HK-2 (cell line): ENCODE measurements around the gene ANKRD53.
"Not testable (repeated sequence)": the region's sequence is repeated elsewhere in the genome, so short reads cannot be mapped to it uniquely, and the experiment has no call there.

Source experiments
- DNase-seq: peaks from one replicate; pipeline ENCODE4 v3.0.0-alpha.2; 2018; ENCODE audit not compliant: unreplicated experiment

Gene ANKRD53

GRCh38 chr2:70991742-70992141 lies 13.3 kb downstream of the ANKRD53 start:
- no peak for DNase-seq

GRCh38 chr2:70992945-70993853 lies 14.8 kb downstream of the ANKRD53 start:
- no peak for DNase-seq

- peak; percentile 26 for DNase-seq
Measured at GRCh38 chr2:70994009-70994698, 15.7 kb downstream of the ANKRD53 start.

GRCh38 chr2:70994699-70995425 lies 16.4 kb downstream of the ANKRD53 start, which contains the start of gene TEX261:
TSS of gene TEX261 (minus strand) at chr2:70994873. CDS start at chr2:70994757, 116 bp downstream.
- DNase-seq = peak; percentile 90

- DNase-seq = peak; percentile 34
Measured at GRCh38 chr2:70995426-70995729, 16.9 kb downstream of the ANKRD53 start.

GRCh38 chr2:70998885-70999284 lies 20.5 kb downstream of the ANKRD53 start:
- DNase-seq = not testable (repeated sequence)

- DNase-seq = no peak
Measured at GRCh38 chr2:70999362-70999761, 20.9 kb downstream of the ANKRD53 start.

GRCh38 chr2:70999931-71000330 lies 21.5 kb downstream of the ANKRD53 start:
- not testable (repeated sequence) for DNase-seq

GRCh38 chr2:71000780-71001591 lies 22.6 kb downstream of the ANKRD53 start:
- DNase-seq = peak; percentile 76

- DNase-seq = no peak
Measured at GRCh38 chr2:71001592-71001927, 23.1 kb downstream of the ANKRD53 start.

- no peak for DNase-seq
Measured at GRCh38 chr2:71001981-71002570, 23.6 kb downstream of the ANKRD53 start.

- no peak for DNase-seq
Measured at GRCh38 chr2:71003396-71003795, 25.0 kb downstream of the ANKRD53 start.

GRCh38 chr2:71003966-71004755 lies 25.7 kb downstream of the ANKRD53 start:
- DNase-seq = no peak

GRCh38 chr2:71004857-71005256 lies 26.4 kb downstream of the ANKRD53 start:
- no peak for DNase-seq

- no peak for DNase-seq
Measured at GRCh38 chr2:71005271-71006202, 27.1 kb downstream of the ANKRD53 start.

GRCh38 chr2:71006323-71006722 lies 27.9 kb downstream of the ANKRD53 start:
- DNase-seq = no peak

- DNase-seq = no peak
Measured at GRCh38 chr2:71006955-71007799, 28.7 kb downstream of the ANKRD53 start.

- no peak for DNase-seq
Measured at GRCh38 chr2:71008342-71008741, 29.9 kb downstream of the ANKRD53 start.
